HG03175 (cell line): Measurements from ENCODE around the gene WDFY3.

ENCODE experiments used
- ATAC-seq: cut with Tn5 transposase; IDR thresholded peaks from one replicate; pipeline ENCODE4 v1.9.1; 2021; ENCODE audit warnings: mild to moderate bottlenecking, moderate library complexity; ENCODE audit not compliant: unreplicated experiment

The WDFY3 gene

DNA sequence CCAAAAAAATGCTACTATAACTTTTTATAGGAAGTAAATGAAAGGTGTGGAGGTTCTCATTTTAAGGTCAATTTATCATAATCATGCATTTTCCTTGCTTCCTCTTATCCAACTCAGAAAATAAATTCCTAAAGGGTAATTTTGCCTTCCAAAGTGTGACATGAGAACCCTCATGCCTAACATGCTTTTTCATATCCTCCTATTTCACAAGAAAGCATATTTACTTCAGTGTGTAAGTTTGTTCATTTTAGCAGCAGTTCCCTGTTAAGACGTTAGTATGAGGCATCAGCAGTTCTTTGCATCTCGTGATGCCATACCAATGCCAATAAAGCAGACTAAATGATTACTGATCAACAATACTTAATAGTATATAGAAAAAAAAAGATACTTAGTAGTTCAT, 18.4 kb downstream of the WDFY3 start:
- ATAC-seq: no peak

DNA sequence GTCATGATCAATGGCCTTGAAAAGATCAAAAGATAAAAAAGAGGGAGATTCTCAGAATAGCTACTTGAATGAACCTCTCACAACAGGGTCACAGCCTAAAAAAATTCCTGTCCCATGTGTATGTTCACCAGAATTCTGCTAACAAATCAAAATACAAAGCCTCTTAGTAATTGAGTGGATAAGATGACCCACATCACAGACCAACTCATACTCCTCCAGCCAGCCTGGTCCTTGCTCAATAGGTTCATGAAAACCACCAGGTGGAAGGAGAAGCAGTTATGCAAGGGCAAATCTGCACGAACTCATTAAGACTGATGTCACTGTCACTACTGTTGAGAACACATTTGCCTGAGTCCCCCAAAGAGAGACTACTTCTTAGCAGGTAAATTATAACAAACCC, 21.5 kb downstream of the WDFY3 start:
- no peak for ATAC-seq

DNA sequence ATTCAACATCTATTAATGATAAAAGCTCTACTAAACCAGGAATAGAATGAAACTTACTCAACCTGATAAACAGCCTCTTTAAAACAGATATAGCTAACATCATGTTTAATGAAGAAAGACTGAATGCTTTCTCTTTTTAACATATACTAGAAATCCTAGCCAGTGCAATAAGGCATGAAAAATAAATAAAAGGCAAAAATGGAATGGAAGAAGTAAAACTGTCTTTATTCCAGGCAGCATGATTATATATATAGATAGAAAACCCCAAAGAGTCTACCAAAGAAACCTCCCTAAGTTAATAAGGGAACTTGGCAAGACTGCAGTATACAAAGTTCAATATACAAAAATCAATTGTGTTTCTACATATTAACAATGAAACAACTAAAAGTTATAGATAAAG, 25.5 kb downstream of the WDFY3 start:
- ATAC-seq: no peak

DNA sequence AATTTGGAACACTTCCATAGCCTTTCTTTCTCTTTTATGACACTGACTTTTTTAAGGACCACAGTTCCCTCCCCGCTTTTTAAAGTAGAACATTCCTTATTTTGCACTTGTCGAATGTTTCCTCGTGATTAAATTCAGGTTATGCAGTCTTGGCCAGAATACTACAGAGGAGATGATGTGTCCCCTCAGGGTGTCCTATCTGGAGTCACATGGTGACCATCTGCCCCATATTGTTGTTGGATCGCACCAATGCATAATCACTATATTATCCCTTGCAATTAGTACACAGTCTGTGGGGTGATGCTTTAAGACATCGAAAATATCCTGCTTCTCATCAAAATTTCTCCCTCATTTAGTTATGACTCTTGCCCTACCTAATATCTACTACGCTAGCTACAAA, 27.4 kb downstream of the WDFY3 start:
- no peak for ATAC-seq

DNA sequence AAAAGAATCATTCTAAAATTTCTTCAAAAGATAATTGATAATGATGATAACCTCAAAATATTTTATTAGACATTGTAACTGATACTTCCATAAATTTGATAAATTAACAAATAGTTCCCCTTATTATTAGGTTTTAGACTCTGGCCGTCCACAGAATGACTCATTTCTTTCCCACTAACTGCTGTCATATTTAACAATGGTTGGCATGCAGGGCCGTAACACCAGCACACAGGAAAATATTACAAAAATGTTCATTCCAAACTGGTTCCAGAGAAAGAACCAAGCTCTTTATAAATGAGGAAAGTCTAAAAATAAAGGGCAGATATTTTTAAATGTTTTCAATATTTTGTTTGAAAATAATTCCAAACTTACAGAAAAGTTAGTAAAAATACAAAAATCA, 28.2 kb downstream of the WDFY3 start:
- ATAC-seq: no peak

DNA sequence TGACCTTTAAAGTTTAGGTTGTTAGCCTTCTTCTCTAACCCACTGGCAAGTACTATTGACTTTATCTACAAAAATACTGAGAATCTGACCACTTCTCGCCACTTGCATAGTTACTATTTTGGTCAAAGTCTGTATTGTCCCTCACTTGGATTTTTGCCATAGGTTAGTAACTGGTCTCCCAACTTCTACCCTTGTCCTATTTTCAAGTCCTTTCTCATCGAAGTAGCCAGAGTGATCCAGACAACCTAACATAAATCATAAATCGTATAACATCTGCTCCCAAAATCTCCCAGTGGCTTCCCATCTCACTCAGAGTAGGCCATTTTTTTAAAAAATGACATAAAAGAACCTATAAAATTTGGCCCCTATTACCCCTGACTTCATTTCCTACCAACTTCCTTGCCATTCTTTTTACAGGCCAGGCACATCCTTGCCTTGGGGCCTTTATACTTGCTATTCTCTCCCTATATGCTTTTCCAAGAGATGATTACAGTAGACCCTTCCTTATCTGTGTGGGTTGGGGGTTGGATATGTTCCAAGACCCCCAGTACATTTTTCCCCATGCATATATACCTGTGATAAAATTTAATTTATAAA, 29.0 kb downstream of the WDFY3 start:
- ATAC-seq: no peak

DNA sequence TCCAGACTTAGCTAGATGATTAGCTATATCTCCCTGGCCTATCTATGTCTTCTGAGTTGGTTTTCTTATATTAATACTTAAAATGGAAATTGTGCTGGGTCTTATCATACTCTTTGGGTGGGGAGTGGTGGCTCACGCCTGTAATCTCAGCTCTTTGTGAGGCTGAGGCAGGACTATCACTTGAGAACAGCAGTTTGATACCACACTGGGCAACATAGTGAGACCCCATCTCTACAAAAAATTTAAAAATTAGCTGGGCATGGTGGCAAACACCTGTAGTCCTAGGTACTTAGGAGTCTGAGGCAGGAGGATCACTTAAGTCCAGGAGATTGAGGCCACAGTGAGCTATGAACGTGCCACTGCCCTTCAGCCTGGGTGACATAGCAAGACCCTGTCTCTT, 30.4 kb downstream of the WDFY3 start:
- ATAC-seq: no peak

DNA sequence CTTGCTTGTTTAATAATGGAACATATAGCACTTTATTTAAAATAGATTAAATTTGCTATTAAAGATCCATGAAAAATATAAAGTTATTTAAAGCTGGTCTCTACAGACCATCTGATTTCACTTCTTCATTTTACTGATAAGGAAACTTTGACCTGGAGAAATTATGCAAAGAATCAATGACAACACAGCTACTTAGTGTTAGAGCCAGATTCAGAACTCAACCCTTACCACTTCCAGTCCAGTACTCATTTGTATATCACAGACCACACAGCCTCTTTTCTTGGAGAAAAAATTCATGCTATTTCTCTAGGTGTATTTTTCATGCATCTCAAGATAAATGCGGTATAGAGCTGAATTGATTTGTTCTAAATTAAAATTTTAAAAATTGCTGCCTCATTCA, 34.0 kb downstream of the WDFY3 start:
- no peak for ATAC-seq

DNA sequence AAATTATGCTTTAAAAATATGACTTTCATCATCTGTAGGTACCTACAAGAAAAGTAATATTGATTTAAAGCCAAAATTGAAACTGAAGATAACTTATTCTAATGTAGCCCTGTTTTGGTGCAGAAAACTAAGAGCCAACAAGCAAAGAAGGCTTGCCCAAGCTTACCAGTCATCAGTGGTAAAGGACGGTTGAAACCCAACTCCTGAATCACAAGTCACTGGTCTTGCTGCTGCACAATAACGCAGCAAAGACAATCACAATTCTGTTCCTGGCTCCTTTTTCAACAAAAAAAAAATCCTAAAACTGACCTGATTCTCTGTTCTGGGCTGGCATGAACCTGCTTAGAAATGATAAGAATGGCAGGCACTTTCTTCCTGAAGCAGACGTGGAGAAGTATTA, 34.5 kb downstream of the WDFY3 start:
- ATAC-seq: no peak

DNA sequence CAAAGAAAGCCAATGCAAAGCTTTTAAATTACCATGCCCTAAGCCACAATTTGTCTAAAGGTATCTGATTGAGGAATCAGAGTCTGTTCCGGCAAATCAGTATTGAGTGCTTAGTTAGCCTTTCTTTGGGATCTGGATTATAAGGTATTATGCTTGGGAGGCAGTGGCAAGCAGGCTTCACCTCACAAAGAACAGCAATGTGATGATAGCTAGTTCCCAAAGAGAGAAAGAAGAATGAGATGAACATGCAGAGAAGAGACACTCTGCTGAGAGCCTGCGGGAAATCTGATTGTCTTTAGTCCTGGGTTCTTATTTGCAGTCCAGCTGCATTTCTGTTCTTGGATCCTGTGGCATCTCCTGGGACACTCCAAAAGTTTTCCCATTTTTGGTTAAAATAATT, 35.2 kb downstream of the WDFY3 start:
- no peak for ATAC-seq

DNA sequence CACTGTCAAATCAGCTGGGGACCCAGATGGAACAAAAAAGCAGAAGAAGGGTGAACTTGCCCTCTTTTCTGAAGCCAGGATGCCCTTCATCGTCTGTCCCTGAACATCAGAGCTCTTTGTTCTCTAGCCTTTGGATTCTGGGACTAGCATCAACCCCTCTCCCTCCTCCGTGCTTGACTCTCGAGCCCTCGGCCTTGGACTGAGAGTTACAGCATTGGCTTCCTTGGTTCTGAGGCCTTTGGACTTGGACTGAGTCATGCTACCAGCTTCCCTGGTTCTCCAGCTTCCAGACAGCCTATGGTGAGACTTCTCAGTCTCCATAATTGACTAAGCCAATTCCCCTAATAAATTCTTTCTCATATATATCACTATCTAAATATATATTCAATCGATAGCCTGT, 38.4 kb downstream of the WDFY3 start:
- no peak for ATAC-seq

DNA sequence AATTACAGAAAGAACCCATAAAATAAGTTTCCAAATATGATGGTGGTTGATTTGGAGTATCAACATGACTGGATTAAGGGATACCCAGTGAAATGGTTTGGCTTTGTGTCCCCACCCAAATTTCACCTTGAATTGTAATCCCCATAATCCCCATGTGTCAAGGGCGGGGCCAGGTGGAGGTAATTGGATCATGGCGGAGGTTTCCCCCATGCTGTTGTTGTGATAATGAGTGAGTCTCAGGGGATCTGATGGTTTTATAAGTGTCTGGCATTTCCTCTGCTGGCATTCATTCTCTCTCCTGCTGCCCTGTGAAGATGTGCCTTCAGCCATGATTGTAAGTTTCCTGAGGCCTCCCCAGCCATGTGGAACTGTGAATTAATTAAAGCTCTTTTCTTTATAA, 39.1 kb downstream of the WDFY3 start:
- ATAC-seq: no peak

DNA sequence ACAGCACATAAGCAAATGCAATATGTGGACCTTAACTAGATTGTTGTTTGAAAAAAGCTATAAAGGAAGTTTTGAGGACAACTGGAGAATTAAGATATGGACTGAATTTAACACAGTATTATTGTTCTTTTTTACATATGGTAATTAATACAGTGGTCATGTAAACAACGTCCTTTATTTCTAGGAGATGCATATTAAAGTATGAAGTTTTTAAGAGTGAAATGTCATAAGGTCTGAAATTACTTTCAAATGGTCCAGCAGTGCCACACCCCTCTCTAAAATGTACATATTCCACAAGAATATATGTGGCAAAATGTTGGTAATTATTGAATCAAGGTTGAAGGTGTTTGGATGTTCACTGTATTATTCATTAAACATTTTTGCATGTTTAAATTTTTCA, 40.9 kb downstream of the WDFY3 start:
- ATAC-seq: no peak

DNA sequence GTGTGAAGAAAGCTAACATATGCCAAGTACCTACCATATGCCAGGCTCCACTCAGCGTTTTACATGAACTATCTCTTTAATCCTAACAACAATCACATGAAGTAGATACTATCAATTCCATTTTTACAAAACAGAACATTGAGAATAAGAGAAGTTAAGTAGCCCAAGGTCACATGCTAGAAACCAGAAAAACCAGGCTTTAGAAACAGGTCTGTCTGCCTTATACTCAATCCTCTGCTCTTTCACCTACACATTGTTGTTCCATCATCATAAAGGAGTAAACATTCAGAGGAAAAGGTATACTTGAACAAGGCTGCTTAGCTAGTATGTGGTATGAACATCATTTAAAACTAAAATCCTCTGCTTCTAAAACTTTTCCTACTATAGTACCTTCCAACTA, 42.1 kb downstream of the WDFY3 start:
- ATAC-seq: no peak

DNA sequence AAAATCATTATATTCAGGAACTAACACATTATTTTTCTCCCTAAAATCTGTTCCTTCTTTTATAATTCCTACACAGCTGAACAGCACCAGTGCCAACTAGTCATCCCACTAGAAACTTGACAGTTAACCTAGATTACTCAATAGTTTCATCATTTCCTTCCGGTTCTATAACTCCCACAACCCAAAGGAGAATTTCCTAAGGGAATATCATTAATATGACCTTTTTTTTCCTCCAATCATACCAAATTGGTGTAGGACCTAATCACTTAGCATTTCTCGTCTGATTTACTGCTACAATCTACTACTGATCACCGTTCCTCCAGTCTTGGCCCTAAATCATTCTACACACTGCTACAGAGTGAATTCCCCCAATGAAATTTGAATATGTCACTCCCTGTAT, 45.9 kb downstream of the WDFY3 start:
- ATAC-seq: no peak

DNA sequence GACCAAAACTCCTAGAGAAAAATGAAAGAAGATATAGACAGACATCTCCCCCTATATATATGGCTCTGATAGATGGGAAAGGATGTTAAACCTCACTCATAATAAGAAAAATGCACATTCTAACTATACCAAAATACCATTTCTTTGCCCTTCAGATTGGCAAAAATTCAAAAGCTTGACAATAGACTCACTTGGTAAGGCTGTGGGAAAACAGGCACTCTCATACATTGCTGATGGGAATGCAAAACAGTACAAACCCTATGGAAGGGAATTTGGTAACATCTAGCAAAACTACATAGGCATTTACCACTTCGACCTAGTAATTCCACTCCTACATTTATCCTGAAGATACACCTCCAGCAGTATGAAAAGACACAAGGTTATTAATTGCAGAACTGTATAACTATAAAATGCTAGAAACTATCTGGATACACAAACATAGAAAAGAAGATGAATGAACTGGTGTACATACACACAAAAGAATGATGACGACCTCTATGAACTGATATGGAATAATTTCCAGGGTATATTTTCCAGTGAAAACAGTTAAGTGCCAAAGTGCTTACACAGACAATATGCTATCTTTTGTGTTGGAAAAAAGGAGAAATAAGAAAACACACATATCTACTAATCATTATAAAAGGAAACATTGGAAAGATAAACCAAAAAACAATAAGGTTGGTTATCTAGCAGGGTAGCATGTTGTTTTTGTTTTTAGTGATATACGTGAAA, 48.5 kb downstream of the WDFY3 start:
- ATAC-seq: no peak

DNA sequence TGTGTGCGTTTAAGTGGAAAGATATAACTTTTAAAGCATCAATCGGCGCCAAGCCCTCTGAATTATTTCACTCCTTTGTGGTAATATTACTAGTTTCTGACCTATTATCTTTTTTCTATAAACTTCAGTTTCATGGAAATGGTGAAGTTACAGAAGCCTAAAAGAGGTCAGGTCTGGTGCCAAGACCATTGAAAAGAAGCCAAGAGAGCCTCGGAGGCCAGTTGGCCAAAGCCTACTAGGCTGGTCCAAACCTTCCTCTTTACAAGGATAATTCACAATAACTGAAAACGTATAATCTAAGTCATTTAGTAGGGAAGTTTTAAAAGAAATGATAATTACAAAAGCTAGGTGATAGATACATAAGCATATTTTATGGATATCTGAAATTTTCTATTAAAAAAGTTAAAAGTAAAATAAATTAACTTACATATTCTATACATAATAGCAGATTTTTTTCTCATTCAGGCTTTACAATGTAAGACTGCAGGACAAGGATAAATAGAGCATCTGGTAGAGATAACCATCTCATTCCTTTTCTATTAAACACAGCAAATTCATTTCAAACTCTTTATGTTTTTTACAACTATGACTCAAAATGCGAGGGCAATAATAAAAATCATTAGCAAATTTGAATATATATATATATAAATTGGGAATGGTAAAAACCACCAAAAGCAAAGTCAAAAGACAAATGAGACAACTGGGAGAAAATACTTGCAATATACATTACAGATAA, 49.2 kb downstream of the WDFY3 start:
- ATAC-seq: no peak

DNA sequence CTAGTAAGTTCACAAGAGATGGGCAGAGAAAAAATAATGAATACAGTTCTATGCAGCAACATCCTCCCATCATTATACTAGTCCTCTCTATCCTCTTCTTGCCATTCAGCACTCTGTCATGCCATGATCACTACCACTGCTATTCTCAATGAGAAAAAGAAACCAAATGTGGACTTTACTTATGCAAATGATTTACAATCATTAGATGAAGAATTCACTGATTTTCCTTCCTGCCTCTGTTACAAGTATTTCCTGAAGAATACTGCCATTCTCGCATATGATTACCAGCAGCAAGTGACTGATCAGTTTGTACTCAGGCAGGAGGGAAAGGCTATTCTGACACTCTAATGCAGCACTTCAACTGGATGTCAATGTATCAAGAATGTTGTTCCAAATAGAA, 50.3 kb downstream of the WDFY3 start:
- ATAC-seq: no peak

DNA sequence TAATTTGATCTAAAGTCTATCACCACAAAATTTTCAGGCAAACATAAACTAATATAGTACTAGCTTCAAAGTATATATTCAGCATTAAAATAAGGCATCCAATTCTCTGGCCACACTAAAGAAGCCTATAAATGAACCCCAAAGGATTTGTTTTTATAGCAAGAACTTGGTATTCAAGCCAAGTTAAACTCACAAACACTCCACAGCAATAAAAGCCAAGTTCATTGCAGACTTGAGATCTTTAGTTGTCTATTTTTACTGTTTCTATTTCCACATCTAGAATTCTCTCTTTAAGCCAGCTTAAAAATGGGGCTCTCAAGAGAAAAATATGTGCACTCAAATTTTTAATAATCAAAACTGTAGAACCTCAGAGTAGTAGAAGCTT, 51.1 kb downstream of the WDFY3 start:
- ATAC-seq: no peak

DNA sequence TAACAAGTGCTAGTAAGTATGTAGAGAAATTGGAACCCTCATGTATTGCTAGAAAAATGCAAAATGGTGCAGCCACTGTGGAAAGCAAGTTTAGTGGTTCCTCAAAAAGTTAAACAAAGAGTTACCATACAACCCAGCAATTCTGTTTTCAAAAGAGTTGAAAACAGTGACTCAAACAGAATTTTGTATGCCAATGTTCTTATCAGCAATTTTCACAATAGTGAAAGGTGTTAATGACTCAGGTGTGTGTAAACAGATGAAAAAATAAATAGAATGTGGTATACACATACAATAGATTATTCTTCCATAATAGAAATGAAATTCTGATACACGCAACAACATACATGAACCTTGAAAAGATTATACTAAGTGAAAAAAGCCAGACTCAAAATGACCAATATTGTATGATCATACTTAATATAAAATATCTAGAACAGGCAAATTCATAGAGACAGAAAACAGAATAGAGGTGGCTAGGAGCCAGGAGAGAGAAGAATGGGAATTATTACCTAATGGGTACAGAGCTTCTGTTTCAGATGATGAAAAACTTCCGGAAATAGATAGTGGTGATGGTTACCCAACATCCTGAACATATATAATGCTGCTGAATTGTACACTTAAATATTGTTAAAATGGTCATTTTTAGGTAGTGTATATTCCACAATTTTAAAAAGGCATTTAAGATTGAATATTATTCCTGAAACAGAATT, 51.6 kb downstream of the WDFY3 start:
- ATAC-seq: no peak

DNA sequence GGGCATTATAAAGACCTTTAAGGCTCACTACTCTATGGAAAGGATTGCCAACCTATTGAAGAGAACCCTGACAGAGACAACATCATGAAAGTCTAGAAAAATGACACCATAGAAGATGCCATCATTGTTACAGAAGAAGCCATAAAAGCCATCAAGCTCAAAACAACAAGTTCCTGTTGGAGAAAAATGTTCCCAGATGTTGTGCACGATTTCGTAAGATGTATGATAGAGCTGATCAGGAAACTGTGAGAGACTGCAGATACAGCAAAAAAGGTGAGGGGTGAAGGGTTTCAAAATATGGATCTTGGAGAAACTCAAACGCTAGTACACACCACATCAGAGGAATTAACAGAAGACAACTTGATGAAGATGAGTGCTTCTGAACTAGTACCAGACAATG, 53.3 kb downstream of the WDFY3 start:
- no peak for ATAC-seq

DNA sequence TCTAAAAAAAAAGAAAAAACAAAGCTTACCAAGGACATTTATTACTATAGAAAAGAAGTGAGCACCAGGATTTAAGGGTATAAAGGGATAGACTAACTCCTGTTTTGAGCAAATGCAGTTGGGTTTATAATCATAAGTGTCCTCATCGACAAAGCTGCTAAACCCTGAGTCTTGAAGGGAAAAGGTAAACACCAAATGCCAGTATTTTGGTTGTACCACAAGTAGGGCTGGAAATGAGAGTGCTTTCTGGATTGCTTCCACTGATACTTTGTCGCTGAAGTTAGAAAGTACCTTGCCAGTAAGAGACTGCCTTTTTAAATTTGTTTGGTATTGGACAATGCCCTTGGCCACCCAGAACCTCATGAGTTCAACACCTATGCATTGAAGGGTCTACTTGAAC, 53.7 kb downstream of the WDFY3 start:
- ATAC-seq: no peak
